GM12878 (cell line): ENCODE measurements around the gene DCBLD2. TPM values are rescaled to one million over a fixed set of nuclear protein-coding genes. Genes with fewer than 3 reads are reported as not detected.
A peak's percentile ranks its signal among the peaks of the same experiment; 100 is the strongest.

Source experiments
- ATAC-seq: fragments of 200-7000 bp; cut with Tn5 transposase; 3 replicates; pipeline ENCODE4 v1.9.1; 2020; ENCODE audit warnings: mild to moderate bottlenecking, moderate library complexity
- BruUV-seq: library from RNA; stranded (reverse); fragments of 400-500 nt; replicated peaks from 2 replicates; lab custom pipeline; 2021; lab: Mats Ljungman, UMichigan
- CTCF ChIA-PET: fragments of 300-600 bp; sonication (Branson Sonifier 250); formaldehyde crosslinking; extraction: SDS; loops from one replicate; lab custom pipeline; 2021; ENCODE audit warnings: inconsistent platforms; lab: Yijun Ruan, JAX
- POLR2A ChIA-PET: fragments of 350-600 bp; formaldehyde crosslinking; extraction: SDS; loops from one replicate; lab custom pipeline; 2021; ENCODE audit warnings: inconsistent platforms; lab: Charles Lee
- RAD21 ChIA-PET: fragments of 300-600 bp; sonication (Branson Sonifier 250); formaldehyde crosslinking; loops from one replicate; lab custom pipeline; 2023; ENCODE audit warnings: antibody characterized with exemption; ENCODE audit not compliant: unreplicated experiment; lab: Charles Lee
- SMC1A ChIA-PET: fragments of 300-600 bp; sonication (Branson Sonifier 250); formaldehyde crosslinking; loops from one replicate; lab custom pipeline; 2023; ENCODE audit not compliant: unreplicated experiment, uncharacterized antibody; lab: Charles Lee
- DNase-seq: peaks from one replicate; pipeline ENCODE4 v3.0.0-alpha.2; 2011; ENCODE audit warnings: low read depth, low spot score
- FAIRE-seq: peaks from 3 replicates; lab custom pipeline; 2011; peaks lifted over from hg19 to GRCh38; lab: Jason Lieb, UNC
- H2AFZ ChIP-seq: 2 replicates; pipeline ENCODE4 v1.6.0; 2011; ENCODE audit warnings: low read depth, low read length, control low read depth; ENCODE audit not compliant: control insufficient read depth
- H3K27ac ChIP-seq: 2 replicates; pipeline ENCODE4 v1.5.1; 2011; ENCODE audit warnings: control low read depth; ENCODE audit not compliant: control insufficient read depth, insufficient read depth
- H3K27me3 ChIP-seq, 2 experiments: replicated peaks in 1 of 2; 2 replicates each; pipeline versions ENCODE4 v1.6.0 to v1.6.1; 2011; ENCODE audit warnings: low read length in 1 of 2; ENCODE audit not compliant: control insufficient read depth in 2 of 2, insufficient read depth in 2 of 2
- H3K36me3 ChIP-seq, 2 experiments: 2 replicates each; pipeline ENCODE4 v1.5.1; 2011; ENCODE audit warnings: low read length in 1 of 2; ENCODE audit not compliant: control insufficient read depth in 2 of 2, insufficient read depth in 2 of 2
- H3K4me1 ChIP-seq: 2 replicates; pipeline ENCODE4 v1.6.1; 2011; ENCODE audit warnings: mild to moderate bottlenecking, low read length, moderate library complexity, mixed read lengths; ENCODE audit not compliant: control insufficient read depth, insufficient read depth
- H3K4me2 ChIP-seq: 2 replicates; pipeline ENCODE4 v1.6.0; 2011; ENCODE audit warnings: control low read depth; ENCODE audit not compliant: control insufficient read depth, insufficient read depth
- H3K4me3 ChIP-seq: fragments of 200-600 bp; sonication (generic); 2 replicates; pipeline ENCODE4 v1.5.1; 2016
- H3K79me2 ChIP-seq: 2 replicates; pipeline ENCODE4 v1.6.0; 2011; ENCODE audit warnings: low read length; ENCODE audit not compliant: control insufficient read depth, insufficient read depth
- H3K9ac ChIP-seq: 2 replicates; pipeline ENCODE4 v1.8.0; 2011; ENCODE audit warnings: low read length, control low read depth, mixed read lengths; ENCODE audit not compliant: control insufficient read depth, insufficient read depth
- H3K9me3 ChIP-seq: replicated peaks from 3 replicates; pipeline ENCODE4 v1.5.1; 2011; ENCODE audit warnings: mild to moderate bottlenecking, low read length; ENCODE audit not compliant: control insufficient read depth, insufficient read depth
- H4K20me1 ChIP-seq: 2 replicates; pipeline ENCODE4 v1.6.0; 2011; ENCODE audit not compliant: control insufficient read depth, insufficient read depth
- ATF7 ChIP-seq: fragments of 450-650 bp; IDR thresholded peaks from 2 replicates; pipeline ENCODE4 v1.6.1; 2016; ENCODE audit warnings: low read depth, mild to moderate bottlenecking
- CREM ChIP-seq: IDR thresholded peaks from 2 replicates; pipeline ENCODE4 v1.6.1; 2014; ENCODE audit warnings: antibody characterized with exemption, low read depth
- EZH2 ChIP-seq: IDR thresholded peaks from 2 replicates; pipeline ENCODE4 v1.6.1; 2012; ENCODE audit warnings: low read depth, mild to moderate bottlenecking, control low read depth, inconsistent platforms, low read length, borderline replicate concordance; ENCODE audit not compliant: control insufficient read depth
- HCFC1 ChIP-seq: fragments of 150-350 bp; IDR thresholded peaks from 2 replicates; pipeline ENCODE4 v1.6.1; 2014; ENCODE audit warnings: low read length
- POLR2A ChIP-seq: IDR thresholded peaks from 2 replicates; pipeline ENCODE4 v1.6.1; 2011; ENCODE audit warnings: low read depth, mild to moderate bottlenecking, low read length
- RAD21 ChIP-seq: IDR thresholded peaks from 2 replicates; pipeline ENCODE4 v1.6.1; 2011; ENCODE audit warnings: mild to moderate bottlenecking, low read depth, low read length, moderate library complexity; ENCODE audit not compliant: insufficient read depth
- SMC3 ChIP-seq: IDR thresholded peaks from 2 replicates; pipeline ENCODE4 v1.6.1; 2011; ENCODE audit warnings: low read length, improper control_type of control experiment, borderline replicate concordance
- WGBS: methylation state at CpG from one replicate; pipeline ENCODE4 v1.1.6; 2016; ENCODE audit warnings: low lambda C conversion rate; ENCODE audit not compliant: insufficient replicate concordance, insufficient coverage; ENCODE audit errors: missing lambda C conversion rate; 5-methylcytosine and 5-hydroxymethylcytosine counted together
- in situ Hi-C: fragments of 300-500 bp; cut with MboI; formaldehyde crosslinking; loops from 9 replicates; pipeline ENCODE4 v1.14.3; 2018; ENCODE audit warnings: mixed read lengths
- intact Hi-C: fragments of 100-400 bp; cut with micrococcal nuclease; formaldehyde crosslinking; loops from one replicate; pipeline ENCODE4 v1.14.2; 2022; ENCODE audit not compliant: unreplicated experiment
- polyA plus RNA-seq, 11 experiments: library from polyadenylated mRNA; depleted of rRNA in 4 of 11; unstranded in 6 of 11; stranded (reverse) in 5 of 11; fragments of >200 nt; fragmentation: Nextera tagmentation in 4 of 11; fragmentation: Illumina TruSeq in 1 of 11; extraction: Ambion mirVana in 4 of 11; extraction: Trizol in 1 of 11; gene quantifications; 1 replicate in 1 of 11; 2 replicates in 10 of 11; pipeline versions ENCODE4 v1.2.1 to v1.2.3, GENCODE V29; 2011 to 2016; ENCODE audit warnings: inconsistent platforms in 2 of 11, missing spikeins in 2 of 11, low read depth in 1 of 11
- total RNA-seq, 4 experiments: library from RNA; depleted of rRNA in 3 of 4; stranded (reverse); fragments of >200 nt in 3 of 4; fragmentation: Illumina TruSeq in 1 of 4; extraction: Trizol in 1 of 4; gene quantifications; 2 replicates each; pipeline versions ENCODE4 v1.2.1 to v1.2.3, GENCODE V29; 2013 to 2021
- TF ChIP-seq, protein P1 (sequence below), 3 experiments: IDR thresholded peaks in 2 of 3; conservative IDR thresholded peaks in 1 of 3; 2 replicates each; pipeline ENCODE4 v1.5.1; 2011; ENCODE audit warnings: low read depth in 3 of 3, low read length in 3 of 3, mild to moderate bottlenecking in 3 of 3, control low read depth in 2 of 3, moderate library complexity in 2 of 3, inconsistent platforms in 1 of 3, mixed read lengths in 1 of 3; ENCODE audit not compliant: control insufficient read depth in 2 of 3, insufficient read depth in 1 of 3; ENCODE audit errors: extremely low read depth in 1 of 3

The DCBLD2 gene
- total and polyA plus RNA-seq, 10 of the 15 experiments (the other 5 are each of a cell fraction or from before 2014, with no cell fraction given): 1.6 to 5.9 (median 4.7) TPM

DNA sequence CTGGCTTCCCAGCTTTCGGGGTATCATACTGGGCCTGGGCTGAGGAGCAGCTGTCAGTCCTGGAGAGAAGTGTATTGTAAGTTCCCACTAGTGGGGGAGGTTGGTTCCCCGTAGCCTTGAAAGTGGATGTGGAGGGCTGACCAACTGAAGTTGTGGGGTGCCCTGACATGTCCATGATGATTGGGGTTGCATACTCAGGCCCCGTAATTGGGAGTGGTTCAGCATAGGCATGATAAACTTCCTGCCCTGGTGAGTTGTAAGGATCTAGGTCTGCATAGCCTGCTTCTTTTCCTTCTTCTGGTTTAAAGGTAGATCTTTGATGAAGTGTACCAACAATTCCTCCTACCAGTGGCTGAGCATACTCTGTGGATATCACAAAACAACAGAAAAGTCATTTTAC is 102.0 kb downstream of the DCBLD2 start:
- TF ChIP-seq POLR2A (no peak), EZH2 (no peak), HCFC1 (no peak), CREM (no peak)
- TF ChIP-seq, all 136 proteins: peak for 0
- CTCF ChIA-PET: interaction anchor here (1.5 to 4.4 kb wide), 4 partner anchors 38 to 197 kb away, joined by 3 to 57 read pairs (median 6); no protein-coding TSS in a partner anchor
- Histone ChIP-seq H4K20me1 (no peaks in the 10 kb centered on the region), H2AFZ (no peak overlapping the region), H3K4me1 (no peaks in the 10 kb centered on the region), H3K9me3 (no peaks in the 10 kb centered on the region), H3K9ac (no peak overlapping the region), H3K4me2 (no peak overlapping the region), H3K36me3 (peaks cover 0 to 5% of the 10 kb centered on the region in 2 experiments; a peak in 2 of 4 replicates), H3K4me3 (no peak overlapping the region), H3K27me3 (no peaks in the 10 kb centered on the region), H3K79me2 (no peaks in the 10 kb centered on the region), H3K27ac (no peak overlapping the region)
- DNase-seq (no peak), ATAC-seq (peak; percentile 16; the same call in 2 of the 3 replicates), FAIRE-seq (no peak)
- 95% methylated on average over 3 of the region's 3 CpGs for WGBS
- SMC1A ChIA-PET: interaction anchor here (1.0 to 7.4 kb wide), 6 partner anchors 8 to 197 kb away, joined by 4 to 73 read pairs (median 7); no protein-coding TSS in a partner anchor
- in situ Hi-C loops (no loop called here), intact Hi-C loops (no loop called here)
- RAD21 ChIA-PET: interaction anchor here (0.9 to 2.5 kb wide), 5 partner anchors 68 to 198 kb away, joined by 3 to 29 read pairs (median 3); no protein-coding TSS in a partner anchor
- BruUV-seq: no TSS peak
- POLR2A ChIA-PET: no interaction called here

DNA sequence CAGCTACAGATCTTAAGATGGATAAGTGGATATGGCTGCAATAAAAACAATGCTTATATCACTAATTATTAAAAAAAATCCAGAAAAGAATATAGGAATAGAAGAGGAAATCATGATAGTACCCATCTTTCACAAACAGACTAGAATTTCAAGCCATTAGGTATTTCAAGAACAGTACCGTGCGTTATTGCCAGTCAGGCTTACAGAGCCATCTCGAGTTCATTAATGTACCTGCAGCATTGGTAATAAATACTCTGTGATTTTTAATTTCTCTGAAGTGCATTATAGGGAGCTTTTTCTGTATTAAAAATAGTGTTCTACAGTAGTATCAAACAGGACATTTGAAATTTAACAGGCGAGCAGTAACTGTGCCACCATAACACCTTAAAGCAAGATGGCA is 102.7 kb downstream of the DCBLD2 start:
- Histone ChIP-seq H3K9me3 (no peaks in the 10 kb centered on the region), H4K20me1 (no peaks in the 10 kb centered on the region), H2AFZ (no peak overlapping the region), H3K27ac (no peak overlapping the region), H3K9ac (no peak overlapping the region), H3K4me3 (no peak overlapping the region), H3K4me1 (no peaks in the 10 kb centered on the region), H3K36me3 (peaks cover 0 to 5% of the 10 kb centered on the region in 2 experiments; a peak in 2 of 4 replicates), H3K79me2 (no peaks in the 10 kb centered on the region), H3K4me2 (no peak overlapping the region), H3K27me3 (no peaks in the 10 kb centered on the region)
- no TSS peak for BruUV-seq
- CTCF ChIA-PET: interaction anchor here (0.7 to 4.4 kb wide), 12 partner anchors 10 to 196 kb away, joined by 3 to 57 read pairs (median 4); no protein-coding TSS in a partner anchor
- TF ChIP-seq ATF7 (no peak), RAD21 (peak; percentile 56), SMC3 (peak; percentile 23; the same call in 1 of the 2 replicates)
- TF ChIP-seq, protein P1, sequence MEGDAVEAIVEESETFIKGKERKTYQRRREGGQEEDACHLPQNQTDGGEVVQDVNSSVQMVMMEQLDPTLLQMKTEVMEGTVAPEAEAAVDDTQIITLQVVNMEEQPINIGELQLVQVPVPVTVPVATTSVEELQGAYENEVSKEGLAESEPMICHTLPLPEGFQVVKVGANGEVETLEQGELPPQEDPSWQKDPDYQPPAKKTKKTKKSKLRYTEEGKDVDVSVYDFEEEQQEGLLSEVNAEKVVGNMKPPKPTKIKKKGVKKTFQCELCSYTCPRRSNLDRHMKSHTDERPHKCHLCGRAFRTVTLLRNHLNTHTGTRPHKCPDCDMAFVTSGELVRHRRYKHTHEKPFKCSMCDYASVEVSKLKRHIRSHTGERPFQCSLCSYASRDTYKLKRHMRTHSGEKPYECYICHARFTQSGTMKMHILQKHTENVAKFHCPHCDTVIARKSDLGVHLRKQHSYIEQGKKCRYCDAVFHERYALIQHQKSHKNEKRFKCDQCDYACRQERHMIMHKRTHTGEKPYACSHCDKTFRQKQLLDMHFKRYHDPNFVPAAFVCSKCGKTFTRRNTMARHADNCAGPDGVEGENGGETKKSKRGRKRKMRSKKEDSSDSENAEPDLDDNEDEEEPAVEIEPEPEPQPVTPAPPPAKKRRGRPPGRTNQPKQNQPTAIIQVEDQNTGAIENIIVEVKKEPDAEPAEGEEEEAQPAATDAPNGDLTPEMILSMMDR (IDR thresholded peaks at IDR 0.05 in 2 of 3, conservative IDR thresholded peaks at IDR 0.05 in 1 of 3; ENCODE audit: control insufficient read depth in 2 of 3, extremely low read depth in 1 of 3, insufficient read depth in 1 of 3, low read depth in 3 of 3, low read length in 3 of 3): peak in 2 of 3 experiments; percentile 2 to 50; a peak in 2 of 6 replicates
- SMC1A ChIA-PET: interaction anchor here (0.7 to 7.4 kb wide), 10 partner anchors 8 to 201 kb away, joined by 3 to 73 read pairs (median 4); no protein-coding TSS in a partner anchor
- intact Hi-C loops (no loop called here), in situ Hi-C loops (no loop called here)
- ATAC-seq (peak; percentile 51), DNase-seq (no peak), FAIRE-seq (peak; percentile 13)
- POLR2A ChIA-PET: no interaction called here
- WGBS: 73% methylated on average over 4 of the region's 4 CpGs
- RAD21 ChIA-PET: interaction anchor here (0.9 to 2.5 kb wide), 6 partner anchors 67 to 204 kb away, joined by 3 to 29 read pairs (median 3); no protein-coding TSS in a partner anchor
